ENCODE data around the gene CNMD.

The CNMD gene

GRCh38 chr13:52765611-52766390 lies 26.2 kb upstream of the CNMD start:
- no peaks in the 10 kb centered on the region for H3K36me3 Mint-ChIP-seq

GRCh38 chr13:52760077-52760476 lies 20.5 kb upstream of the CNMD start:
- no peak for ATAC-seq (replicated peaks)
- H3K4me3 Mint-ChIP-seq, result no peak overlapping the region
- H3K36me3 Mint-ChIP-seq, result no peaks in the 10 kb centered on the region
- H3K9me3 Mint-ChIP-seq, result no peaks in the 10 kb centered on the region
- H3K4me1 Mint-ChIP-seq, result no peaks in the 10 kb centered on the region
- H3K27me3 Mint-ChIP-seq, result peaks cover 0 to 6% of the 10 kb centered on the region in 2 donors
- no peak for DNase-seq
- no peak overlapping the region for H3K27ac Mint-ChIP-seq

More at GRCh38 chr13:52765611-52766390, 26.2 kb upstream of the CNMD start:
- no peak for DNase-seq
- no peaks in the 10 kb centered on the region for H3K9me3 Mint-ChIP-seq
- peaks cover 0 to 6% of the 10 kb centered on the region in 2 donors for H3K27me3 Mint-ChIP-seq
- H3K27ac Mint-ChIP-seq, result no peak overlapping the region
- no peak for ATAC-seq (replicated peaks)
- H3K4me3 Mint-ChIP-seq, result no peak overlapping the region
- H3K4me1 Mint-ChIP-seq, result no peaks in the 10 kb centered on the region

GRCh38 chr13:52758114-52758513 lies 18.5 kb upstream of the CNMD start:
- H3K27ac Mint-ChIP-seq, result no peak overlapping the region
- ATAC-seq (replicated peaks), result no peak
- no peaks in the 10 kb centered on the region for H3K4me1 Mint-ChIP-seq

GRCh38 chr13:52751196-52751595 lies 11.6 kb upstream of the CNMD start:
- Mint-ChIP-seq H3K36me3 (no peaks in the 10 kb centered on the region), H3K4me3 (no peak overlapping the region), H3K9me3 (peaks cover 0 to 1% of the 10 kb centered on the region in 2 donors), H3K27me3 (peaks cover 11 to 19% of the 10 kb centered on the region in 2 donors), H3K27ac (no peak overlapping the region), H3K4me1 (no peaks in the 10 kb centered on the region)
- DNase-seq (no peak), ATAC-seq (replicated peaks) (no peak)

More at GRCh38 chr13:52758114-52758513, 18.5 kb upstream of the CNMD start:
- H3K36me3 Mint-ChIP-seq, result no peaks in the 10 kb centered on the region
- no peak for DNase-seq
- H3K9me3 Mint-ChIP-seq, result no peaks in the 10 kb centered on the region
- H3K4me3 Mint-ChIP-seq, result no peak overlapping the region
- H3K27me3 Mint-ChIP-seq, result peaks cover 0 to 5% of the 10 kb centered on the region in 2 donors

GRCh38 chr13:52750713-52751112 lies 11.1 kb upstream of the CNMD start:
- no peak for ATAC-seq (replicated peaks)
- Mint-ChIP-seq H3K4me3 (no peak overlapping the region), H3K27ac (no peak overlapping the region)

GRCh38 chr13:52749419-52749818 lies 9.8 kb upstream of the CNMD start:
- Mint-ChIP-seq H3K36me3 (no peaks in the 10 kb centered on the region), H3K4me1 (no peaks in the 10 kb centered on the region)
- ATAC-seq (replicated peaks), result no peak

More at GRCh38 chr13:52750713-52751112, 11.1 kb upstream of the CNMD start:
- no peak for DNase-seq
- Mint-ChIP-seq H3K4me1 (no peaks in the 10 kb centered on the region), H3K9me3 (peaks cover 0 to 1% of the 10 kb centered on the region in 2 donors), H3K27me3 (peaks cover 13 to 20% of the 10 kb centered on the region in 2 donors), H3K36me3 (no peaks in the 10 kb centered on the region)

GRCh38 chr13:52746141-52746540 lies 6.5 kb upstream of the CNMD start:
- no peaks in the 10 kb centered on the region for H3K4me1 Mint-ChIP-seq
- H3K27ac Mint-ChIP-seq, result no peak overlapping the region
- H3K27me3 Mint-ChIP-seq, result peaks cover 37 to 38% of the 10 kb centered on the region in 2 donors
- H3K36me3 Mint-ChIP-seq, result no peaks in the 10 kb centered on the region
- peaks cover 4 to 6% of the 10 kb centered on the region in 2 donors for H3K9me3 Mint-ChIP-seq
- H3K4me3 Mint-ChIP-seq, result no peak overlapping the region
- DNase-seq, result no peak
- ATAC-seq (replicated peaks), result no peak

More at GRCh38 chr13:52749419-52749818, 9.8 kb upstream of the CNMD start:
- Mint-ChIP-seq H3K9me3 (peaks cover 0 to 1% of the 10 kb centered on the region in 2 donors), H3K4me3 (no peak overlapping the region), H3K27me3 (peaks cover 17 to 25% of the 10 kb centered on the region in 2 donors), H3K27ac (no peak overlapping the region)
- DNase-seq, result no peak

- ATAC-seq (replicated peaks) (no peak), DNase-seq (no peak)
- no peak overlapping the region for H3K4me3 Mint-ChIP-seq
- H3K27ac Mint-ChIP-seq, result no peak overlapping the region
- peaks cover 4 to 6% of the 10 kb centered on the region in 2 donors for H3K9me3 Mint-ChIP-seq
- H3K4me1 Mint-ChIP-seq, result peaks cover 1 to 2% of the 10 kb centered on the region in 2 donors
- no peaks in the 10 kb centered on the region for H3K36me3 Mint-ChIP-seq
- H3K27me3 Mint-ChIP-seq, result peaks cover 43 to 44% of the 10 kb centered on the region in 2 donors
Observed at GRCh38 chr13:52744842-52745375, 5.3 kb upstream of the CNMD start.

GRCh38 chr13:52743988-52744387 lies 4.4 kb upstream of the CNMD start:
- peaks cover 4 to 6% of the 10 kb centered on the region in 2 donors for H3K9me3 Mint-ChIP-seq
- H3K27ac Mint-ChIP-seq, result no peak overlapping the region
- H3K27me3 Mint-ChIP-seq, result peaks cover 47 to 53% of the 10 kb centered on the region in 2 donors

GRCh38 chr13:52743569-52743968 lies 3.9 kb upstream of the CNMD start:
- Mint-ChIP-seq H3K27me3 (peaks cover 48 to 57% of the 10 kb centered on the region in 2 donors), H3K27ac (no peak overlapping the region), H3K36me3 (no peaks in the 10 kb centered on the region), H3K4me1 (peaks cover 8 to 10% of the 10 kb centered on the region in 2 donors), H3K4me3 (no peak overlapping the region), H3K9me3 (peaks cover 4 to 6% of the 10 kb centered on the region in 2 donors)
- DNase-seq (no peak), ATAC-seq (replicated peaks) (no peak)

More at GRCh38 chr13:52743988-52744387, 4.4 kb upstream of the CNMD start:
- ATAC-seq (replicated peaks) (no peak), DNase-seq (no peak)
- Mint-ChIP-seq H3K36me3 (no peaks in the 10 kb centered on the region), H3K4me3 (no peak overlapping the region), H3K4me1 (peaks cover 8 to 10% of the 10 kb centered on the region in 2 donors)

GRCh38 chr13:52738719-52739467 lies 727 bp downstream of the CNMD start:
- H3K4me3 Mint-ChIP-seq, result peak overlapping the region; percentile 32 to 68
- no peak overlapping the region for H3K27ac Mint-ChIP-seq
- ATAC-seq (replicated peaks), result peak; percentile 59 to 73
- no peaks in the 10 kb centered on the region for H3K36me3 Mint-ChIP-seq
- H3K4me1 Mint-ChIP-seq, result peaks cover 8 to 10% of the 10 kb centered on the region in 2 donors
- DNase-seq, result peak; percentile 6
- H3K9me3 Mint-ChIP-seq, result peaks cover 2 to 6% of the 10 kb centered on the region in 2 donors
- H3K27me3 Mint-ChIP-seq, result peaks cover 48 to 55% of the 10 kb centered on the region in 2 donors

- Mint-ChIP-seq H3K27me3 (peaks cover 46 to 49% of the 10 kb centered on the region in 2 donors), H3K4me3 (peak overlapping the region in 1 of 2 donors; percentile 39)
- ATAC-seq (replicated peaks), result no peak
Observed at GRCh38 chr13:52737965-52738364, 1.7 kb downstream of the CNMD start.

GRCh38 chr13:52737451-52737850 lies 2.2 kb downstream of the CNMD start:
- H3K36me3 Mint-ChIP-seq, result no peaks in the 10 kb centered on the region
- no peak for DNase-seq
- no peak overlapping the region for H3K27ac Mint-ChIP-seq
- peaks cover 42 to 44% of the 10 kb centered on the region in 2 donors for H3K27me3 Mint-ChIP-seq
- H3K9me3 Mint-ChIP-seq, result peaks cover under 1 to 1% of the 10 kb centered on the region in 2 donors
- no peak for ATAC-seq (replicated peaks)
- peaks cover 8 to 10% of the 10 kb centered on the region in 2 donors for H3K4me1 Mint-ChIP-seq
- H3K4me3 Mint-ChIP-seq, result no peak overlapping the region

More at GRCh38 chr13:52737965-52738364, 1.7 kb downstream of the CNMD start:
- no peak for DNase-seq
- H3K36me3 Mint-ChIP-seq, result no peaks in the 10 kb centered on the region
- H3K4me1 Mint-ChIP-seq, result peaks cover 8 to 10% of the 10 kb centered on the region in 2 donors
- H3K9me3 Mint-ChIP-seq, result peaks cover 2 to 6% of the 10 kb centered on the region in 2 donors
- H3K27ac Mint-ChIP-seq, result no peak overlapping the region

GRCh38 chr13:52736891-52737290 lies 2.7 kb downstream of the CNMD start:
- no peaks in the 10 kb centered on the region for H3K9me3 Mint-ChIP-seq
- ATAC-seq (replicated peaks) (no peak), DNase-seq (no peak)
- H3K4me1 Mint-ChIP-seq, result peaks cover 8 to 10% of the 10 kb centered on the region in 2 donors
- no peak overlapping the region for H3K4me3 Mint-ChIP-seq
- H3K36me3 Mint-ChIP-seq, result no peaks in the 10 kb centered on the region
- H3K27me3 Mint-ChIP-seq, result peaks cover 40 to 41% of the 10 kb centered on the region in 2 donors
- H3K27ac Mint-ChIP-seq, result no peak overlapping the region

All from stimulated activated naive B cell treated with anti-CD40 and anti-IgM and Interleukin-4, amounts not matched to agents 10 μg/mL and 1 μg/mL and 100 μg/mL, for 72 hours (primary cell).